G401.6 (cell line): ENCODE data around the gene GCM1.

Experiments used
- FAIRE-seq: peaks from 2 replicates; lab custom pipeline; 2012; peaks lifted over from hg19 to GRCh38; lab: Jason Lieb, UNC

Gene GCM1

GRCh38 chr6:53103993-53104675 is 44.5 kb downstream of the GCM1 start:
- no peak for FAIRE-seq

GRCh38 chr6:53101006-53101405 is 47.6 kb downstream of the GCM1 start:
- FAIRE-seq, result no peak

- FAIRE-seq, result no peak
These were observed 48.1 kb downstream of the GCM1 start for GRCh38 chr6:53100561-53100960.

- no peak for FAIRE-seq
These were observed 52.9 kb downstream of the GCM1 start for GRCh38 chr6:53095716-53096115.

- FAIRE-seq, result no peak
These were observed 53.4 kb downstream of the GCM1 start for GRCh38 chr6:53095270-53095669.

GRCh38 chr6:53090576-53090975 is 58.1 kb downstream of the GCM1 start:
- no peak for FAIRE-seq

- no peak for FAIRE-seq
These were observed 58.7 kb downstream of the GCM1 start for GRCh38 chr6:53089948-53090347.

- no peak for FAIRE-seq
These were observed 62.3 kb downstream of the GCM1 start for GRCh38 chr6:53086302-53086701.

- FAIRE-seq, result no peak
These were observed 67.8 kb downstream of the GCM1 start for GRCh38 chr6:53080813-53081212.
